ENCODE measurements around the gene SRCAP.
A peak's percentile ranks its signal among the peaks of the same experiment; 100 is the strongest.

The SRCAP gene

DNA sequence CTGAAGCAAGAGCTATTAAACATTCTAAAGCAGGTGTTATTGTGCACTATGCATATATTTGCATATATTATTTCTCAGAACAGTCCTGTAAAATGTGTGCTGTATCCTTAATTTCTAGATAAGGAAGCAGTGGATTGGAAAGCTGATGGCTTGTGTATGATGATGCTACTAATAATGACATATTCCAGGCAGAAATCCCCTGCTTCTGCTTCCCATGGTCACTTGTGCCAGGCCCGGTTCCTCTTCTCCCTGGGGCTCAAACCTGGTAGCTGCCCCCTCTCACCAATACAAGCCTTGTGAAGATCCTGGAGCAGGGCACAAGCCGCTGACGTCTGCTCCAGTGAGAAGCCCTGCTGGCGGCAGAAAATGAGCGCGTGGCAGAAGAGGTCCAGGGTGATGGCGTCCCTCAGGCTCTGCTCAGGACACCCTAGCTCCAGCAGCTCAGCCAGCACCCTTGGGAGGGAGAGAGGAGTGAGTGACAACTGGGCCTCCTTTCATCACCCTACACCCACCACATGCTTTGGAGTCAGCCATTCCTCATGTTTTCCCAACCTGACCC, 61.1 kb downstream of the SRCAP start:
- DNase-seq = no peak

DNA sequence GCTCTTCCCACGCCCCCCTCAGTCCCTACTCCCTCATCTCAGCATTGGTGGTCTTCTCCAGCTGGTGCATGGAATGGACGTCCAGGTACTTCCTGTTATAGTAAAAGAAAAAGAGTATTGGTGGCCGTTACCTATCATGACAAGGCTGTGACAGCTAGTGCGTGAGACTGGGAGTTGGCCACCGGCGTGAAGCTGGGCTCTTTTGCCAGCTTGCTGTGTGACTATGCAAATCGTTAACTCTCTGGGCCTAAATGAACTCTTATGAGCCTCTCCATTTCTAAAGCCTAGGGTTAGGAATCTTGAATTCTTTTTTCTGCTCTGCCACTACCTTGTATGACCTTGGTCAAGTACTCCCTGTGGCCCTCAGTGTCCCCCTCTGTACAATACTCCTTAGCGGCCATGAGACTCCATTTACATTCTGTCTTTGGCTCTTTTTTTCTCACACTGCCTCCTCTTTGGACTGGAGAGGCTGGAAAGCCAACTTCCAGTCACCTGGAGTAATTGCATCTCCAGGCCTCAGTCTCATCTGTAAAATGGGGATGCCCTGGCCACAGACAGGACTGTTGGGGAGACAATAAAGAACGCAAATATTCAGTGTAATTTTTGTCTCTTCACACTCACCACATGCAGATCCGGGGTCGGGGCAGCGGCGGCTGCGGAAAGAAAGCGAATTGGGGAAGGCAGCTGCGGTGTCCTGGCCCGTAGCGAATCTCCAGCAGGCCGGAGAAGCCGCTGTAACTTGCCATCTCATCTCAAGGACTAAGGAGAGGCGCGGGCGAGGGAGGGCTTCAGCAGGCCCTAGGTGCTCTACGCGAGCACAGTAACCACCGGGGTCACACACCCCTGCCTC, 61.8 kb downstream of the SRCAP start:
- DNase-seq = no peak

DNA sequence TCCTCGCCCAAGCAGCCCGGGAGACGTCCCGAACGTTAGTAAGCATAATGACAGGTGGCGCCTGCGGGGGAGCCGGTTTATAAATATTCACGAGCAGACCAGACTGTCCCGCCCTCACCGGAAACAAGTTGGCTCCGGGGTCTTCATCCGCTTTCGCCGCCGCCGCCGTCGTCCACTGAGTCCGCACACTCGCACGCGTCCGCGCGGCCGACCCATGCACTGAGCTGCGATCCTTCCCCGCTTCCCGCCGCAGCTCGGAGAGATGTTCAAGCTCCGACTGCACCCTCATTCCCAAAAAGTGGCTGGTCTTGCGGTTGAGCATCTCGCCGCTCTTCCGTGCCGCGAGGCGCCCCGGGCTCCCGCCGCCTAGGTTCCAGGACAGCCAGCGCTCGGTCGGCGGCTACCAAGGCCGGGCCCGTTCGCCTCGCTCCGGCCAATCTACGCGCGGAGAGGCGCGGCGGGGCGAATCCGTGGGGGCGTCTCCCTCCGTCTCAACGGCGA, 62.5 kb downstream of the SRCAP start:
- DNase-seq = peak; percentile 12 to 38

DNA sequence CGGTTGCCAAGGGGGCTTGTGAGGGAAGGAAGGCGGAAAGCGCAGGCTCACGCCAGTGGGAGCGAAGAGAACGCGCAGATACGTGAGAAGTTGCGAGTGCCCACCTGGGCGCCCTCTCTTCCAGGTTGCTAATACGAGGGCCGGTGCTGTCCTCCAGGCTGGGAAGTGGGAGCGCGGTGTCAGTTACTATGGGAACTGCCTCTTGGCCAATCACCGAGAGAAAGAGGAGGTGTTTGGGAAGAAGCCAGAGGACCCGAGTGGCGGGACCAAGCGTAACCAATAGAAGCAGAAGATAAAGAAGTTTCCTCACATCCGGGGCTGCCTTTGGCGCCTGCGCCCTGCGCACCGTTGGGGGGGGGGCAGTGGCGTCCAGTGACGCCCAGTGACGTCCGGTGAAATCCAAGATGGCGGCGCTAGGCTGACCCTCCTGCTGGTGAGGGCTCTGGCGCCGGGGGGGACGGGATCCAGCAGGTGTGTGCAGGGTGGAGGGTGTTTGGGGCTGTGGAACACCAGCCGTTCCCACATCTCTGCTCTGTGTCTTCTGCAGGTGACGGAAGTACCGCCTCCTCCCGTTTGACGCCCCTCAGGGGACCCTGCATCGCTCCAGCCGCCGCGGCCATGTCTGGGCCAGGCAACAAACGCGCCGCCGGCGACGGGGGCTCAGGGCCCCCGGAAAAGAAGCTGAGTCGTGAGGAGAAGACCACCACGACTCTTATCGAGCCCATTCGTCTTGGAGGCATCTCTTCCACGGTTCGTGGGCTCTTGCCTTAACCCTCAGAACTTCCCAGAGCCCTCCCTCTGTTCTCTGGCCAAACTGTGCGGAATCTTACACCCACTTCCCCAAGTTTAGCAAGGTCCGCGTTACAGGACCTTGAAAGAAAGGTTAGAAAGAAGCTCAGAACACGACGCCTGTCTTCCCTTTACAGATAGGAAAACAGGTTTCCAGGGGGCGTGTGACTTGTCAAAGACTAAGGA, 63.2 kb downstream of the SRCAP start, which contains the start of the genes CFAP119 and RNF40:
CFAP119 (minus strand) TSS at position 135 of the 975 bp plus-strand sequence. CDS start 314 bp downstream, outside the sequence.
RNF40 (plus strand) TSS at position 395 of the 975 bp plus-strand sequence; CDS start at position 619, 224 bp downstream.
- peak; percentile 91 to 95 for DNase-seq

DNA sequence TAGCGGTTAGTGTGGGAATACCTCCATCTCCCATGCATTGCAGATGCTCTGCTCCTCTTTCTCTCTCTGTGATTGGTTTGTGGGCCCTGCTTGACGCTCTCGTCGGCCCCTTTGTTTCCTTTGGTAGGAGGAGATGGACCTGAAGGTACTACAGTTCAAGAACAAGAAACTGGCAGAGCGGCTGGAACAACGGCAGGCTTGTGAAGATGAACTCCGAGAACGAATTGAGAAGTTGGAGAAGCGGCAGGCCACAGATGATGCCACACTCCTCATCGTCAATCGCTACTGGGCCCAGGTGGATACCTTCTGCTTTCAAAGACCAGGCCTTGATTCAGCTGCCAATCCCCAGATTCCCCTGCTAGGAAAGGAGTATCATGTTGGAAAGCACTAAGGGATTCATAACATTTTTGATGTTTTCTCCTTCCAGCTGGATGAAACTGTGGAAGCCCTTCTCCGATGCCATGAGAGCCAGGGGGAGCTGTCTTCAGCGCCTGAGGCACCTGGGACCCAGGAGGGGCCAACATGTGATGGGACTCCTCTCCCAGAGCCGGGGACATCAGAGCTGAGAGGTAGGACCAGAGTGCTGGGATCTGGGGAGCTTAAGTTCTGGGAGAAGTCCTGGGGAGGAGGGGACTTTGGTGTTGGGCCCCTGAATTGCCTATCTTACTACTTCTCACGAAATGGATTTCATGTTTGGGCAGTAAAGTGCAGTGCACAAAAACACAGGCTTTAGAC, 64.2 kb downstream of the SRCAP start:
- no peak for DNase-seq

DNA sequence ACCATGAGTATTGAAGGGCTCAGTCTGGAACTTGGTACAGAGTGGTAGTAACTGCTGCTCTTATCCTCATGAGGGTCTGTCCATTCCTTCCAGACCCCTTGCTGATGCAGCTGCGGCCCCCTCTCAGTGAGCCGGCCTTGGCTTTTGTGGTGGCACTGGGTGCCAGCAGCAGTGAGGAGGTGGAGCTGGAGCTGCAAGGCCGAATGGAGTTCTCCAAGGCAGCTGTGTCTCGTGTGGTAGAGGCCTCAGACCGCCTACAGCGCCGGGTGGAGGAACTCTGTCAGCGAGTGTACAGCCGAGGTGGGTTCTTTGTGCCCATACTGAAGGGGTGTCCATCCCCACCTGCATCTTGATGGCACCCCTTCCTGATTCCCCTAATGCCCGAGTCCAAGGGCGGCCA, 65.1 kb downstream of the SRCAP start:
- DNase-seq = no peak

DNA sequence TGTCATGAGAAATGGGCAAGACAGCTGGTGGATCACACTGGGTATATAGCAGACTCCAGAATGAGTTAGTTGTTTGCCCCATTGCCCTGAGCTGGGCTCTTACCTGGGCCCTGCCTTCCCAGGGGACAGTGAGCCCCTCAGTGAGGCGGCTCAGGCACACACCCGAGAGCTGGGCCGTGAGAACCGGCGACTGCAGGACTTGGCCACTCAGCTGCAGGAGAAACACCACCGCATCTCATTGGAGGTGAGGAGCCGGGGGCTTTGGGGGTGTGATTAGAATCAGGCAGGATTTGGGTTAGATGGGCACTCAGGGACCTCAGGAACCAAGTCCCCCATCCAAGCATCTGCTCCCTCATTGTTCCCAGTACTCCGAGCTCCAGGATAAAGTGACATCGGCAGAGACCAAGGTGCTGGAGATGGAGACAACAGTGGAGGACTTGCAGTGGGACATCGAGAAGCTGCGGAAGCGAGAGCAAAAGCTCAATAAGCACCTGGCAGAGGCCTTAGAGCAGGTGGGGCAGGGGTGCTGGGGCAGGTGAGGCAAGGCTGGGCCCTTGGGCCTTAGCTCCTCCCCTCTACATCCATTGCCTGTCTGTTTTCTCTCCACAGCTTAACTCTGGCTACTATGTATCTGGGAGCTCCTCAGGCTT, 66.0 kb downstream of the SRCAP start:
- no peak for DNase-seq

DNA sequence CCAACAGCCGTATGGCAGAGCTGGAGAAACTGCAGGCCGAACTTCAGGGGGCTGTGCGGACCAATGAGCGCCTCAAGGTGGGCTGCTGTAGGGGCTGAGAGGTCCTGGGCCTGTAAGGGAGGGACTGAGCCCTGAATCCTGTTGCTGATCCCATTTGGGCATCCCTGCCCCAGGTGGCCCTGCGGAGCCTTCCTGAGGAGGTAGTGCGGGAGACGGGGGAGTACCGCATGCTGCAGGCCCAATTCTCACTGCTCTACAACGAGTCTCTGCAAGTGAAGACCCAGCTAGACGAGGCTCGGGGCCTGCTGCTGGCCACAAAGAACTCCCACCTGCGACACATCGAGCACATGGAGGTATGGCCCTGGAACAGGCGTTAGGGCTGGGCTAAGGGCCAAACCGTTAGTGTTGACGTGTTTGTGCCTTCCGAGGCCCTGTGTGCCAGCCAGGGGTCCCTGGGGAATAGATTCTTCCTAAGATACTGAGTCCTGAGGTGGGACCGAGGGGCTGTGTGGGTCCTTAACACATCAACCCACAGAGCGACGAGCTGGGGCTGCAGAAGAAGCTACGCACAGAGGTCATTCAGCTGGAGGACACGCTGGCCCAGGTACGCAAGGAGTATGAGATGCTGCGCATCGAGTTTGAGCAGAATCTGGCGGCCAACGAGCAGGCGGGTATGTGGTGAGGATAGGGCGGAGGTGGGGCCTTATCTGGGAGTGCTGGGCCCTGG, 67.4 kb downstream of the SRCAP start:
- no peak for DNase-seq

DNA sequence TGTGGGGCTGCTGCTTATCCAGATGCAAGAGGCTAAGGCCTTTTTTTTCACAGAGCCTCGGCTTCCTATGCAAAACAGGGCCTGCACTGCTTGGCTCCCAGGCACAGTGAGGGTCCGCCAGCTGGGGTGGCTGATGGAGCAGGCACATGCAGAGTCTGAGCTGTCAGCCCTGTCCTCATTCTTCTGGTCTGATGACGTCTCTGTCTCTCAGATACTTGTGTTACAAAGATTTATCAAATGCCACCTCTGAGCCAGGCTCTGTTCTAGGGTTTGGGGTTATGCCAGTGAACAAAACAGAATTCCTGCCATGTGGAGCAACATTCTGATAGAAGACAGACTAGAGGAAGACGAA, 67.9 kb downstream of the SRCAP start:
- no peak for DNase-seq

DNA sequence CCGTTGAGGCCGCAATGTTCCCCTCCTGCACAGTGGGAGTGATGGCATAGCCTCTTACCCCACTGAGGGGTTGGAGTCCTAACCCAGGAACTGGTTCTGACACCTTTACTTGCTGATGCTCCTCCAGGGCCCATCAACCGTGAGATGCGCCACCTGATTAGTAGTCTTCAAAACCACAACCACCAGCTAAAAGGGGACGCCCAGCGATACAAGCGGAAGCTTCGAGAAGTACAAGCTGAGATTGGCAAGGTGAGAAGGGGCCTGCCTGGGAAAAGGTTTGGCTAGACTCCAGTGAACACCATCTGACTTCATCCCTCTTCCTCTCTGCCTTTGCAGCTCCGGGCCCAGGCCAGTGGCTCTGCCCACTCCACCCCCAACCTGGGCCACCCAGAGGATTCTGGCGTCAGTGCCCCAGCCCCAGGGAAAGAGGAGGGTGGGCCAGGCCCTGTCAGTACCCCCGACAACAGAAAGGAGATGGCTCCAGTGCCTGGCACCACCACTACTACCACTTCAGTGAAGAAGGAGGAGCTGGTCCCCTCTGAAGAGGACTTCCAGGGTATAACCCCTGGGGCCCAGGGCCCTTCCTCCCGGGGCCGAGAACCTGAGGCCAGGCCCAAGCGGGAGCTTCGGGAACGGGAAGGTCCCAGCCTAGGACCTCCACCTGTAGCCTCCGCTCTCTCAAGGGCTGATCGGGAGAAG, 68.9 kb downstream of the SRCAP start:
- peak; percentile 44 to 66 for DNase-seq

DNA sequence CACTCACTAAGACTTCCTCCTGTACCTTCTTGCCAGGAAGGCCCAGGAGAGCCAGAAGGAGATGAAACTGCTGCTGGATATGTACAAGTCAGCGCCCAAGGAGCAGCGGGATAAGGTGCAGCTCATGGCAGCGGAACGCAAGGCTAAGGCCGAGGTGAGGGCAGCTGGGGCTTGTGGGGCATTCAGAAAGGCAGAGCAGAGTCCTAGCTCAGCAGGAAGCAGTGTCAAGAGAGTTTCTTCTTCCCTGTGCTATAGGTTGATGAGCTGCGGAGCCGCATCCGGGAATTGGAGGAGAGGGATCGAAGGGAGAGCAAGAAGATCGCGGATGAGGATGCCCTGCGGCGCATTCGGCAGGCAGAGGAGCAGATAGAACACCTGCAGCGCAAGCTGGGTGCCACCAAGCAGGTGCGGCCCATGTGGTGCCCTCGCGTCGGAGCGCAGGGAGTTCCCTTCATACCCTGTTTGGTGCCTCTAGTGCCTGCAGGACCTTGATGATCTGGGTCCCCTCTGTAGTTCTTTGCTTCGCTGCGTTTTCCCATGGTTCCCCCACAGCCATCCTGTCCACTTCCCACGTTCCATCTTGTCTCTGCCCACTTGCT, 69.7 kb downstream of the SRCAP start:
- no peak for DNase-seq

DNA sequence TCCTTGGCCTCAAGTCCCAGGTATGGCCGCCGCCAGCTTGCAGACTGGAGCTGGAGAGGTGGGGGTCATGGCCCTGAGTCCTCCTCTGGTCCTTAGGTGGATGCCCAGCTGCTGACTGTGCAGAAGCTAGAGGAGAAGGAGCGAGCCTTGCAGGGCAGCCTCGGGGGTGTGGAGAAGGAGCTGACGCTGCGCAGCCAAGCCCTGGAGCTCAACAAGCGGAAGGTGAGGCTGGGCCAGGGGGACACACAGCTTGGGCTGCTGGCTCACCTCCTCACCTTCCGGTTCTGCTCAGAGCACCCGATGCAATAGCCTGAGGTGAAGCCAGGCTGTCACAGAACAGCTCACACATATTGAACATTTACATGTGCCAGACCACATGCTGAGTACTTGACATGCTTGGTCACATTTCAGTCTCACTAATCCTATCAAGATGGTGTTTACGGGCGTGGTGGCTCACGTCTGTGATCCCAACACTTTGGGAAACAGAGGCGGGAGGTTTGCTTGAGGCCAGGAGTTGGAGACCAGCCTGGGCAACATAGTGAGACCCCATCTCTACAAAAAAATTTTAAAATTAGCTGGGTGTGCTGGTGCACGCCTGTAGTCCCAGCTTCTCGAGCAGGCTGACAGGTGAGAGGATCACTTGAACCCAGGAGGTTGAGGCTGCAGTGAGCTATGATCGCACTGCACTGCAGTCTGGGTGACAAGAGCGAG, 70.6 kb downstream of the SRCAP start:
- no peak for DNase-seq

DNA sequence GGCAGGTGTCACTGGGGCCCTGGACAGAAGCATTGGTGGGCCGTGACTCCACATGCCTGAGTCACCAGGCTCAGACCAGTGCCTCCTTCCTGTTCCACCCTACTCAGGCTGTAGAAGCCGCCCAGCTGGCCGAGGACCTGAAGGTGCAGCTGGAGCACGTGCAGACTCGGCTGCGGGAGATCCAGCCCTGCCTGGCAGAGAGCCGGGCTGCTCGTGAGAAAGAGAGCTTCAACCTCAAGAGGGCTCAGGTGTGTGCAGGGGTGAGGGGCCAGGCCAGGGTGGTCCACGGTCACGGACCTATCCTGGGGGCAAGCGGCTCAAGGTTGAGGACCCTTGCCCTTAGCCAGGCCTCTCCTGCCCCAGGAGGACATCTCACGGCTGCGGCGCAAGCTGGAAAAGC, 72.8 kb downstream of the SRCAP start:
- DNase-seq = no peak

DNA sequence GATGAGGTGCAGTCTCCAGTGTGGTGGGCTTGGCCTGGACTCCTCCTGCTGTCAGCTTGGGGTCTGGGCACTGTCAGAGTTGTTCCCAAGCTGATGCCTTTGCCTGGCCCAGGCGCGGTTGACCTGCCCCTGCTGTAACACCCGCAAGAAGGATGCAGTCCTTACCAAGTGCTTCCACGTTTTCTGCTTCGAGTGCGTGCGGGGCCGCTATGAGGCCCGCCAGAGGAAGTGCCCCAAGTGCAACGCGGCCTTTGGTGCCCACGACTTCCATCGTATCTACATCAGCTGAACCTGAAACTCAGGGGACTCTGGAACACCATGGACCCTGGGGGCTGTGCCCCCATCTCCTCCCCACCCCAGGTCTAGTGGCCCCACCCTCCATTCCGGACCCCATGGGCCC, 74.9 kb downstream of the SRCAP start:
- DNase-seq = no peak

DNA sequence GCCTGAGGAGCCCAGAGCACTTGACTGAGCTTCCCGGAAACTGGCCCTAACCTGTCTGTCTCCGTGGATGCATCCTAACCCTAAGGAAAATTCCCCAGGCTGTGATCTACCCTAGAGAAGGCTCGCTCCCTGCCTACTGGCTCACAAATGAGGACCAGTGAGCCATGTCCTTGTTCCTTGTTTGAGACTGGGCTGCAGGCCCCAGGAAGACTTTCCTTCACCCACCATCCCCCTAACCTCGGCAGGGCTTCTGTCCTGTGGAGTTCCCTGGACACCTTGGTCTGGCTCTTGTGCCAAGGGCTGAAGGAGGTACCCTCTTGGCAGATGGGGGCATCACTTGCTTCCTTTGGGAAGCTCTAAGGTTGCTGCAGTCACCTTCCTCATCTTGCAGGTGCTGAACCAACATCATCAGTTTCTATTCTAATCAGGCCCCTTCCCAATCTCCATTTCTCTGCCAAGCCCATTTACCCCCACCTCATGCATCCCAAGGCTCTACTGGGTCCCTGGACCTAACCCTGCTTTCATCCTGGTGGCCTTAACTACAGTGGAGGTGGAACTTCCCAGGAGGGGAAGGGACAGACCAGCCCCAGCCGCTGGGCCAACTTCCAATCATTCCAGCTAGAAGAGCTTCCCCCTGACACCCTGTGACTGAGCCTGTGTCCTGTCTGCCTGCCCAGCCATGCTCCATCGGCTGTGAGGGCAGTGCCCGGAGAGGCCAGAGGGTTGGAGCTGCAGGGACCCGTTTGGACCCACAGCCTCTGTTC, 75.6 kb downstream of the SRCAP start:
- no peak for DNase-seq

DNA sequence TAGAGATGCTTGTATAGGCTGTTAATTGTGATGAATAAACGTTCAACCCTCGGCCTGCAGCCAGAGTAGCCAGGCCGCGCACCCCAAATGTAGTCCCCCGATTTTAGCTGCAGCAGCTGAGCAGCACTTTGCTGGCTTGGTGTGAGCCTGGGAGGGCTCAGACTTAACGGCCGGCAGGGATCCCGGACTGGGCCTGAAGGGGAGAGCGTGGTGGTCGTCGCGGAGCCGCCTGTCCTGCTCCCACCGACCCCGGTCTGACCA, 76.1 kb downstream of the SRCAP start:
- DNase-seq = no peak

DNA sequence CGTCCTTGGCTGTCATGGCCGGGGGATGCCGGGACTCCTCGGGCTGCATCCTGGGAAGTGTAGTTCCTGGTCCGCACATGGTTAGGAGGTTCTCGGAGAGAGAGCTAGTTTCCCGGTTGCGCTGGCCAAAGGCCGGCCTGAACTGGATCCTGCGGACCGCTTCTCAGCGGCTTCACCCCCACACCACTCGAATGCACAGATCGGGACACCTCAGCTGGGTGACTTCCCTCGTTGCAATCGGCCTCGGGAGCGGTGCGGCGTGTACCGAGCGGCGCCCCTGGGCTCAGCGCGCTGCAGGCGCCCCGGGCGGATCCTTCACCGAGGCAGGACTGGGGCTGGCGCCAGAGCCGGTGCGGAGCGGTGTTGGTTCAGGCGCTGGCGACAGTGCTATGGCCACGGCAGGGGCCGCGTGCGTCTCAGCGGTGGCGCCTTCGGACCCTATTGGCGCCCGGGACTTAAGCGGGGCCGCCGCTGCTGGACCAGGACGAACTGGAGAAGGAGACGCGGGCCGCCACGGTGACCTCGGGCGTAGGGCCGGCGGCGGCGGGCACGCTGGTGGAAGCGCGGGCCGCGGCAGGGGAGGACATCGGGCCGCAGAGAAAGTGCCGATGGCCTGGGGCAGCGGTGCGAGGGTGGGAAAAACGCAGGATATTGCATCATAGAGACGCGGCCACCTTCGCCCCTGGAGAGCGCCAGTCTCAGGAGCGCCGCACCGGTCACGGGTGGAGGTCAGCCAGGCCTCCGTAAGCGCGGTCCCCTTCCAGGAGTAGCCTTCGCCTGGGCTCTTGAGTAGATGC, 76.6 kb downstream of the SRCAP start:
- DNase-seq = peak; percentile 54 to 59

All from CD4-positive, alpha-beta T cell treated with Interferon alpha-2 for 1 hour (primary cell).